ENCODE results near the gene IL26.

IL26 gene

DNA sequence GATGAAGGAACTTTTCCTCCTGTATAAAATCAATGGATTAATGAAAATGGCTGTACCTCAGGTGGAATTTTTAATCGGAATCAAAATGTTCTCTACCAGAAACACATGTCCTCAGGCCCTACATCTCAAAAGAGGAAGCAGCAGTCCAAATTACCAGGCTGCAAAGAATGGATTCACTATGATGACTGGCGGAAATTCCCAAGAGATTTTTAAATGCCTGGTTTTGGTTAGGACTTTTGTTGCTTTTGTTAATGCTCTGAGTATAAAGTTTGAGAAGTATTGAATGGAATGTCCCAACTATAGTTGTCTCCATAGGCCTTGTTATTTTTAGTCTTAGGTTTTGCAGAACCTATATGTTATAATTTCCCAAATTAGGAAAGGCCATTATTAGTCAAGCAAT, 54.9 kb downstream of the IL26 start:
- H3K4ac ChIP-seq (ENCODE audit: low read depth, low read length) = no peak overlapping the region
- DNase-seq = no peak
- H3K9me3 ChIP-seq (ENCODE audit: insufficient read depth, low read depth, low read length) = no peaks in the 10 kb centered on the region
- no peak overlapping the region for H4K8ac ChIP-seq (ENCODE audit: low read depth, low read length)
- no peaks in the 10 kb centered on the region for H3K4me1 ChIP-seq (ENCODE audit: control insufficient read depth in 1 of 2, insufficient read depth in 2 of 2, low read length in 2 of 2)
- no peak overlapping the region for H2BK5ac ChIP-seq (ENCODE audit: low read depth, low read length, poor library complexity)
- H2BK12ac ChIP-seq (ENCODE audit: low read length) = no peak overlapping the region
- no peaks in the 10 kb centered on the region for H3K79me2 ChIP-seq (ENCODE audit: control insufficient read depth, insufficient read depth, low read length, poor library complexity)
- H3K9ac ChIP-seq (ENCODE audit: low read length) = no peak overlapping the region
- no peak overlapping the region for H3K4me3 ChIP-seq (ENCODE audit: low read depth, low read length)
- H2AK5ac ChIP-seq (ENCODE audit: low read length) = no peak overlapping the region
- no peaks in the 10 kb centered on the region for H3K79me1 ChIP-seq (ENCODE audit: low read length)
- no peak overlapping the region for H3K23ac ChIP-seq (ENCODE audit: low read length)
- H4K91ac ChIP-seq (ENCODE audit: low read depth, low read length) = no peak overlapping the region
- H3K4me2 ChIP-seq (ENCODE audit: low read length) = no peak overlapping the region
- H3K27me3 ChIP-seq (ENCODE audit: insufficient read depth, low read length) = no peaks in the 10 kb centered on the region
- no peak overlapping the region for H3K18ac ChIP-seq (ENCODE audit: low read length)
- no CpG with 5 or more reads among the region's 2 CpGs for WGBS (ENCODE audit: extremely low coverage, insufficient coverage, insufficient read length)
- no peak overlapping the region for H2BK120ac ChIP-seq (ENCODE audit: insufficient read depth, low read length, poor library complexity)
- no peaks in the 10 kb centered on the region for H3K36me3 ChIP-seq (ENCODE audit: control insufficient read depth in 1 of 2, insufficient read depth in 2 of 2, low read length in 2 of 2)
- H3K14ac ChIP-seq (ENCODE audit: low read length) = no peak overlapping the region
- H2AFZ ChIP-seq (ENCODE audit: insufficient read depth, low read length, poor library complexity) = no peak overlapping the region
- no peak overlapping the region for H3K27ac ChIP-seq (ENCODE audit: low read depth, low read length)
- no peak overlapping the region for H4K12ac ChIP-seq (ENCODE audit: low read depth, low read length)

DNA sequence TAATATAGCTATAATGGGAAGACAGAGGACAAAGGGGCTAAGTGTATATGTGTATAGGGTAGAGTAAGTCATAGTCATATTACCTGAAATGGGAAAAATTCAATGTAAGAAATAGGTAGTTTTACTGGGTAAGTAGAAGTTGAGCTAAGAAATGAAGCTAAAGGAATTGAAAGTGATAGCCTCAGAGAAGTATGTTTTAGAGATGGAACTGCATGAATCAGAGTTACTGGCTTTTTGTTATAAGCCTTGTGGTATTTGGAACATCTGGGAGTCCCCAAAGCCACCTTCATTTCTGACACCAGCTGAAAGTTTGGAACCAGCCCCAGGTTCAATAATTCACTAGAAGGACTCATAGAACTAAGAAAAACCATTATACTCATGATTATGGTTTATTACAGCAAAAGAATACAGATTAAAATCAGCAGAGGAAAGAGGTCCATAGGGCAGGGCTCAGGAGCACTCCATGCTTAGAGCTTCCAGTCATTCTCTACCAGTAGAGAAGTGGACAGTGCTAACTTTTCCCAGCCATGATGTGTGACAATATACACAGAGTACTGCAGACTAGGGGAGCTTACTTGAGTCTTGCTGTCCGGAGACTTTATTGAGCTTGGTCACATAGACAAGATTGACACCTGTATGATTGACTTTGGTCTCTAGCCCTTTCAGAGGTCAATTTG, 56.3 kb downstream of the IL26 start:
- Histone ChIP-seq H3K79me2 (ENCODE audit: control insufficient read depth, insufficient read depth, low read length, poor library complexity) (no peaks in the 10 kb centered on the region), H3K9ac (ENCODE audit: low read length) (no peak overlapping the region), H4K91ac (ENCODE audit: low read depth, low read length) (no peak overlapping the region), H3K9me3 (ENCODE audit: insufficient read depth, low read depth, low read length) (no peaks in the 10 kb centered on the region), H3K27me3 (ENCODE audit: insufficient read depth, low read length) (no peaks in the 10 kb centered on the region), H3K4ac (ENCODE audit: low read depth, low read length) (no peak overlapping the region), H3K36me3 (ENCODE audit: control insufficient read depth in 1 of 2, insufficient read depth in 2 of 2, low read length in 2 of 2) (no peaks in the 10 kb centered on the region), H4K12ac (ENCODE audit: low read depth, low read length) (no peak overlapping the region), H4K8ac (ENCODE audit: low read depth, low read length) (no peak overlapping the region), H3K4me3 (ENCODE audit: low read depth, low read length) (no peak overlapping the region), H2BK120ac (ENCODE audit: insufficient read depth, low read length, poor library complexity) (no peak overlapping the region), H2BK12ac (ENCODE audit: low read length) (no peak overlapping the region), H3K27ac (ENCODE audit: low read depth, low read length) (no peak overlapping the region), H3K4me2 (ENCODE audit: low read length) (no peak overlapping the region), H3K18ac (ENCODE audit: low read length) (no peak overlapping the region), H2AFZ (ENCODE audit: insufficient read depth, low read length, poor library complexity) (no peak overlapping the region), H2AK5ac (ENCODE audit: low read length) (no peak overlapping the region), H3K79me1 (ENCODE audit: low read length) (no peaks in the 10 kb centered on the region), H3K4me1 (ENCODE audit: control insufficient read depth in 1 of 2, insufficient read depth in 2 of 2, low read length in 2 of 2) (no peaks in the 10 kb centered on the region), H3K23ac (ENCODE audit: low read length) (no peak overlapping the region), H2BK5ac (ENCODE audit: low read depth, low read length, poor library complexity) (no peak overlapping the region), H3K14ac (ENCODE audit: low read length) (no peak overlapping the region)
- no peak for DNase-seq
- no CpG with 5 or more reads among the region's 1 CpG for WGBS (ENCODE audit: extremely low coverage, insufficient coverage, insufficient read length)

DNA sequence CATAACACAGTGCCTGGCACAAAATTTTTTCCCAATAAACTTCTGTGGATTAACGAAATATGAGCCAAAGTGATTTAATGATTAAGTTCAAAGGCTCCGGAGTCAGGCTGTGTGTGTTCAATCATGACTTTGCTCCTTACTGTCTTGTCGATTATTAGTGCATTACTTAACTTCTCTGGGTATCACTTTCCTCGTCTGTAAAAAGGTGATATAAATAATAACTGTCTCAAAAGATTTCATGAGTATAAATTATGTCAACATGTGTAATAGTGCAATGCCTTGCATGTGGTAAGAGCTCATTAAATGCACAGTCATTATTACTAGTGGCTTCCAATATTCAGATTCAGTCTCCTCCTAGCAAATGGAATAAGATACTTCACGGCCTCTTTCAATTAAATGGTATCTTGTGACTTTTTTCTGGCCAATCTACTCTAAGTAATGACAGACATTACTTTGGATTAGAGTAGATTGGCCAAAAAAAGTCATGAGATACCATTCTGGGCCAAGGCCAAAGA, 59.2 kb downstream of the IL26 start:
- H2BK12ac ChIP-seq (ENCODE audit: low read length) = no peak overlapping the region
- H3K27ac ChIP-seq (ENCODE audit: low read depth, low read length) = no peak overlapping the region
- H3K79me2 ChIP-seq (ENCODE audit: control insufficient read depth, insufficient read depth, low read length, poor library complexity) = no peaks in the 10 kb centered on the region
- no peak overlapping the region for H3K18ac ChIP-seq (ENCODE audit: low read length)
- no peak overlapping the region for H3K9ac ChIP-seq (ENCODE audit: low read length)
- H2BK5ac ChIP-seq (ENCODE audit: low read depth, low read length, poor library complexity) = no peak overlapping the region
- no peak overlapping the region for H3K4me2 ChIP-seq (ENCODE audit: low read length)
- H4K91ac ChIP-seq (ENCODE audit: low read depth, low read length) = no peak overlapping the region
- H3K27me3 ChIP-seq (ENCODE audit: insufficient read depth, low read length) = no peaks in the 10 kb centered on the region
- no peaks in the 10 kb centered on the region for H3K9me3 ChIP-seq (ENCODE audit: insufficient read depth, low read depth, low read length)
- DNase-seq = no peak
- no peaks in the 10 kb centered on the region for H3K79me1 ChIP-seq (ENCODE audit: low read length)
- no peak overlapping the region for H3K4me3 ChIP-seq (ENCODE audit: low read depth, low read length)
- no CpG with 5 or more reads among the region's 5 CpGs for WGBS (ENCODE audit: extremely low coverage, insufficient coverage, insufficient read length)
- no peaks in the 10 kb centered on the region for H3K36me3 ChIP-seq (ENCODE audit: control insufficient read depth in 1 of 2, insufficient read depth in 2 of 2, low read length in 2 of 2)
- H2AFZ ChIP-seq (ENCODE audit: insufficient read depth, low read length, poor library complexity) = no peak overlapping the region
- H4K8ac ChIP-seq (ENCODE audit: low read depth, low read length) = no peak overlapping the region
- no peak overlapping the region for H4K12ac ChIP-seq (ENCODE audit: low read depth, low read length)
- H3K4me1 ChIP-seq (ENCODE audit: control insufficient read depth in 1 of 2, insufficient read depth in 2 of 2, low read length in 2 of 2) = no peaks in the 10 kb centered on the region
- H2AK5ac ChIP-seq (ENCODE audit: low read length) = no peak overlapping the region
- H3K4ac ChIP-seq (ENCODE audit: low read depth, low read length) = no peak overlapping the region
- H3K14ac ChIP-seq (ENCODE audit: low read length) = no peak overlapping the region
- no peak overlapping the region for H2BK120ac ChIP-seq (ENCODE audit: insufficient read depth, low read length, poor library complexity)
- H3K23ac ChIP-seq (ENCODE audit: low read length) = no peak overlapping the region

DNA sequence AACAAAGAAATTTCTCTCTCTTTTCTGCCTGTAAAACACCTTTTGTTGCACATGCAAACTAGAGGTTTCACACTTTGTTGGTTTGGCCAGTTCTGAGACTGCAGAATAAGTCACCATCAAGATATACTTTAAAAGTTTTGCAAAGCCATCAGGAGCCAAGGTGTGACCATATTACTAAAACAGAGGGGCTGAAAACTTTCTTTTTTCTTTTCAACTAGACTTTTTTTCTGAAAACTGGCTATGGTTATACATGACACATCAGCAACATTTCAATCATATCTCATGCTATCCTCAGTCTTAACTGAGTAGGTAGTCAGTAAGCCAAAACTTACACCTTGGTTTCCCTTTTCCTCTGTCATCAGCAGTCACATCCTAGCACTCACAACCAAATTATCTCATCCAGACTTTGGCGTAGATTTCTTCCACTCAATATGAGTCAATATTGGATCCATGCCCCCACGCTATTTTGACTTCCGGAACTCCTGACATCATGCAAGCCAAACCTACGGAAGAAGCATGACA, 62.0 kb downstream of the IL26 start:
- H2AK5ac ChIP-seq (ENCODE audit: low read length) = no peak overlapping the region
- no peaks in the 10 kb centered on the region for H3K9me3 ChIP-seq (ENCODE audit: insufficient read depth, low read depth, low read length)
- no peaks in the 10 kb centered on the region for H3K4me1 ChIP-seq (ENCODE audit: control insufficient read depth in 1 of 2, insufficient read depth in 2 of 2, low read length in 2 of 2)
- H3K4me2 ChIP-seq (ENCODE audit: low read length) = no peak overlapping the region
- no peak overlapping the region for H3K4me3 ChIP-seq (ENCODE audit: low read depth, low read length)
- H3K23ac ChIP-seq (ENCODE audit: low read length) = no peak overlapping the region
- no peak overlapping the region for H2BK5ac ChIP-seq (ENCODE audit: low read depth, low read length, poor library complexity)
- H4K12ac ChIP-seq (ENCODE audit: low read depth, low read length) = no peak overlapping the region
- H3K14ac ChIP-seq (ENCODE audit: low read length) = no peak overlapping the region
- H4K8ac ChIP-seq (ENCODE audit: low read depth, low read length) = no peak overlapping the region
- no peaks in the 10 kb centered on the region for H3K27me3 ChIP-seq (ENCODE audit: insufficient read depth, low read length)
- H3K79me2 ChIP-seq (ENCODE audit: control insufficient read depth, insufficient read depth, low read length, poor library complexity) = no peaks in the 10 kb centered on the region
- H2BK12ac ChIP-seq (ENCODE audit: low read length) = no peak overlapping the region
- no CpG with 5 or more reads among the region's 4 CpGs for WGBS (ENCODE audit: extremely low coverage, insufficient coverage, insufficient read length)
- H3K36me3 ChIP-seq (ENCODE audit: control insufficient read depth in 1 of 2, insufficient read depth in 2 of 2, low read length in 2 of 2) = no peaks in the 10 kb centered on the region
- H3K9ac ChIP-seq (ENCODE audit: low read length) = no peak overlapping the region
- no peaks in the 10 kb centered on the region for H3K79me1 ChIP-seq (ENCODE audit: low read length)
- H2AFZ ChIP-seq (ENCODE audit: insufficient read depth, low read length, poor library complexity) = no peak overlapping the region
- no peak overlapping the region for H4K91ac ChIP-seq (ENCODE audit: low read depth, low read length)
- H3K4ac ChIP-seq (ENCODE audit: low read depth, low read length) = no peak overlapping the region
- no peak overlapping the region for H3K18ac ChIP-seq (ENCODE audit: low read length)
- no peak overlapping the region for H2BK120ac ChIP-seq (ENCODE audit: insufficient read depth, low read length, poor library complexity)
- DNase-seq = no peak
- no peak overlapping the region for H3K27ac ChIP-seq (ENCODE audit: low read depth, low read length)

All from trophoblast cell (in vitro differentiated cells and primary cell).